ENCODE measurements around the gene SLC25A26. TPM values are rescaled to one million over a fixed set of nuclear protein-coding genes. Genes with fewer than 3 reads are reported as not detected.

The SLC25A26 gene
- total RNA-seq, 1 donor from 2014 or later, result 12.4 TPM

- intact Hi-C loops (cut with micrococcal nuclease), result loop anchor here (10.0 kb wide), 1 partner anchor 859 kb away; no protein-coding TSS in a partner anchor
Measured at GRCh38 chr3:66226093-66226492, 5.3 kb downstream of the SLC25A26 start.

GRCh38 chr3:66227051-66227450 lies 6.2 kb downstream of the SLC25A26 start:
- intact Hi-C loops (cut with micrococcal nuclease), result loop anchor here (10.0 kb wide), 1 partner anchor 858 kb away; no protein-coding TSS in a partner anchor

- intact Hi-C loops (cut with micrococcal nuclease), result loop anchor here (10.0 kb wide), 1 partner anchor 857 kb away; no protein-coding TSS in a partner anchor
Measured at GRCh38 chr3:66227915-66228314, 7.1 kb downstream of the SLC25A26 start.

- intact Hi-C loops (cut with micrococcal nuclease), result loop anchor here (10.0 kb wide), 1 partner anchor 856 kb away; no protein-coding TSS in a partner anchor
Measured at GRCh38 chr3:66228707-66229106, 7.9 kb downstream of the SLC25A26 start.

GRCh38 chr3:66229931-66230330 lies 9.1 kb downstream of the SLC25A26 start:
- intact Hi-C loops (cut with micrococcal nuclease), result loop anchor here (10.0 kb wide), 1 partner anchor 855 kb away; no protein-coding TSS in a partner anchor

GRCh38 chr3:66233033-66233432 lies 12.2 kb downstream of the SLC25A26 start:
- intact Hi-C loops (cut with micrococcal nuclease), result no loop called here

- intact Hi-C loops (cut with micrococcal nuclease), result no loop called here
Measured at GRCh38 chr3:66236281-66236680, 15.5 kb downstream of the SLC25A26 start.

- intact Hi-C loops (cut with micrococcal nuclease), result no loop called here
Measured at GRCh38 chr3:66237552-66237951, 16.8 kb downstream of the SLC25A26 start.

GRCh38 chr3:66239513-66240123 lies 18.8 kb downstream of the SLC25A26 start:
- intact Hi-C loops (cut with micrococcal nuclease), result loop anchor here (1.0 kb wide), 1 partner anchor 19 kb away; no protein-coding TSS in a partner anchor

- intact Hi-C loops (cut with micrococcal nuclease), result no loop called here
Measured at GRCh38 chr3:66241466-66241865, 20.7 kb downstream of the SLC25A26 start.

- intact Hi-C loops (cut with micrococcal nuclease), result no loop called here
Measured at GRCh38 chr3:66242788-66243464, 22.1 kb downstream of the SLC25A26 start.

GRCh38 chr3:66248641-66249040 lies 27.8 kb downstream of the SLC25A26 start:
- intact Hi-C loops (cut with micrococcal nuclease), result no loop called here

GRCh38 chr3:66253790-66254620 lies 33.2 kb downstream of the SLC25A26 start:
- intact Hi-C loops (cut with micrococcal nuclease), result loop anchor here (1.0 kb wide), 4 partner anchors 22 to 568 kb away; no protein-coding TSS in a partner anchor

GRCh38 chr3:66255865-66256264 lies 35.1 kb downstream of the SLC25A26 start:
- intact Hi-C loops (cut with micrococcal nuclease), result no loop called here

GRCh38 chr3:66256806-66257205 lies 36.0 kb downstream of the SLC25A26 start:
- intact Hi-C loops (cut with micrococcal nuclease), result no loop called here

GRCh38 chr3:66259566-66260255 lies 38.9 kb downstream of the SLC25A26 start:
- intact Hi-C loops (cut with micrococcal nuclease), result no loop called here

- intact Hi-C loops (cut with micrococcal nuclease), result no loop called here
Measured at GRCh38 chr3:66260431-66260830, 39.6 kb downstream of the SLC25A26 start.

GRCh38 chr3:66261355-66261754 lies 40.6 kb downstream of the SLC25A26 start:
- intact Hi-C loops (cut with micrococcal nuclease), result no loop called here

GRCh38 chr3:66265649-66266048 lies 44.8 kb downstream of the SLC25A26 start:
- intact Hi-C loops (cut with micrococcal nuclease), result no loop called here

- intact Hi-C loops (cut with micrococcal nuclease), result no loop called here
Measured at GRCh38 chr3:66266551-66266950, 45.8 kb downstream of the SLC25A26 start.

GRCh38 chr3:66267031-66267430 lies 46.2 kb downstream of the SLC25A26 start:
- intact Hi-C loops (cut with micrococcal nuclease), result no loop called here
